HG02885 (cell line): Measurements from ENCODE around the gene POC1B.
"Not testable (repeated sequence)": the region's sequence is repeated elsewhere in the genome, so short reads cannot be mapped to it uniquely, and the experiment has no call there.

Experiments
- ATAC-seq: cut with Tn5 transposase; IDR thresholded peaks from one replicate; pipeline ENCODE4 v1.9.1; 2021; ENCODE audit warnings: mild to moderate bottlenecking; ENCODE audit not compliant: unreplicated experiment, poor library complexity

Gene POC1B

GRCh38 chr12:89468648-89469326 is 57.1 kb downstream of the POC1B start:
- ATAC-seq: peak; percentile 82

- ATAC-seq: no peak
These were observed 57.8 kb downstream of the POC1B start for GRCh38 chr12:89468017-89468416.

GRCh38 chr12:89464974-89465592 is 60.8 kb downstream of the POC1B start:
- ATAC-seq: no peak

- peak; percentile 95 for ATAC-seq
These were observed 63.9 kb downstream of the POC1B start for GRCh38 chr12:89461649-89462612.

GRCh38 chr12:89461190-89461589 is 64.7 kb downstream of the POC1B start:
- peak; percentile 6 for ATAC-seq

- not testable (repeated sequence) for ATAC-seq
These were observed 66.6 kb downstream of the POC1B start for GRCh38 chr12:89459279-89459678.

- no peak for ATAC-seq
These were observed 69.3 kb downstream of the POC1B start for GRCh38 chr12:89456565-89456964.

GRCh38 chr12:89454080-89454848 is 71.6 kb downstream of the POC1B start:
- ATAC-seq: no peak

GRCh38 chr12:89453121-89453978 is 72.5 kb downstream of the POC1B start:
- no peak for ATAC-seq

- no peak for ATAC-seq
These were observed 74.0 kb downstream of the POC1B start for GRCh38 chr12:89451841-89452251.

GRCh38 chr12:89450907-89451306 is 74.9 kb downstream of the POC1B start:
- ATAC-seq: no peak

- no peak for ATAC-seq
These were observed 76.9 kb downstream of the POC1B start for GRCh38 chr12:89448951-89449371.

GRCh38 chr12:89448526-89448925 is 77.3 kb downstream of the POC1B start:
- ATAC-seq: no peak

GRCh38 chr12:89439941-89440340 is 85.9 kb downstream of the POC1B start:
- no peak for ATAC-seq

- ATAC-seq: no peak
These were observed 88.6 kb downstream of the POC1B start for GRCh38 chr12:89437231-89437630.

- ATAC-seq: no peak
These were observed 89.8 kb downstream of the POC1B start for GRCh38 chr12:89436062-89436461.

GRCh38 chr12:89433634-89434033 is 92.2 kb downstream of the POC1B start:
- no peak for ATAC-seq

- ATAC-seq: no peak
These were observed 93.5 kb downstream of the POC1B start for GRCh38 chr12:89432396-89432795.

- no peak for ATAC-seq
These were observed 96.3 kb downstream of the POC1B start for GRCh38 chr12:89429528-89429927.
